Mesodermal cell (in vitro differentiated cells): ENCODE results near the gene ATP1A4.

ENCODE experiments used
- H3K27ac ChIP-seq: 2 replicates; pipeline ENCODE4 v1.7.0; 2013; ENCODE audit warnings: mild to moderate bottlenecking, low read depth, low read length, moderate library complexity; ENCODE audit not compliant: severe bottlenecking
- H3K36me3 ChIP-seq: 2 replicates; pipeline ENCODE4 v1.7.1; 2013; ENCODE audit warnings: mild to moderate bottlenecking, low read length, moderate library complexity; ENCODE audit not compliant: control insufficient read depth, insufficient read depth
- H3K4me1 ChIP-seq: one replicate; pipeline ENCODE4 v1.7.1; 2013; ENCODE audit warnings: mild to moderate bottlenecking, low read length; ENCODE audit not compliant: insufficient read depth, control insufficient read depth, poor library complexity, severe bottlenecking
- H3K4me3 ChIP-seq: 2 replicates; pipeline ENCODE4 v1.7.0; 2013; ENCODE audit warnings: low read length, control low read depth, mild to moderate bottlenecking; ENCODE audit not compliant: insufficient read depth, poor library complexity, severe bottlenecking; ENCODE audit errors: extremely low read depth
- H3K9me3 ChIP-seq: 2 replicates; pipeline ENCODE4 v1.7.1; 2013; ENCODE audit warnings: mild to moderate bottlenecking, low read length, moderate library complexity; ENCODE audit not compliant: control insufficient read depth
- WGBS, 2 experiments: methylation state at CpG; one replicate each; pipeline ENCODE4 v1.1.5; 2013; ENCODE audit warnings: missing lambda C conversion rate in 2 of 2; ENCODE audit not compliant: insufficient coverage in 2 of 2; 5-methylcytosine and 5-hydroxymethylcytosine counted together

Gene ATP1A4

DNA sequence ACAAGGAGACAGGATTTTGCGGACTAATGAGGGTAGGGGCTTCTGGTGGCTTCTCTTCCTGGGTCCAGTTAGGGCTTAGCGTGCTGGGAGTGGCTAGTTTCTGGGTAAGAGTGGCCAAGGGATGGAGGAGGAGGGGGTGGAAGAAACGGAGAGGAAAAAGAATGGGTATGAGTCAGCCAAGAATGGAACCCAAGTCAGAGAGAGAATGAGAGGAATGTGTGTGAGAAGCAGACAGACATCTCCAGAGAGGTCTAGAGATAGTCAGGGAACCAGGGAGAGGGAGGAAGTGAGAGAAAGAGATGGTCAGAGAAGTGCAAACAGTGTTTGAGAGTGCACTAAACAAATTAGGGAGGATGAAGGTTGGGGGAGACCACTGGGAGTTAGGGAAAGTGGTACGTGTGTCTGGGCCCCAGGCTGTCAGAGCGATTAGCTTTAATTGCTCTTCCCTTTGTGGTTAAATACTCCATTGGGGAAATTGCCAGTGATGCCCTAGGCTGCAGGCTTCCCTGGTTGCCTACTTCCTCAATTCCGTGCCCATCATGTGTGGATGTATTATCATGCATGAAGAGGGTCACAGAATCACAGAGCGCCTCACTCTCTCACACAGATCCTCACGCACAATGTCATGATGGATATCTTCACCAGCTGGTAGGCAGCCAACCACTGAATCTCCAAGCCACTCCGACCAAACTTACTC, 55.2 kb downstream of the ATP1A4 start:
- Histone ChIP-seq H3K36me3 (peaks cover 46% of the 10 kb centered on the region), H3K4me1 (peaks cover 54% of the 10 kb centered on the region), H3K4me3 (peak overlapping the region; percentile 85), H3K9me3 (no peaks in the 10 kb centered on the region), H3K27ac (peak overlapping the region; percentile 90)
- WGBS, 2 experiments: 23 to 46% methylated on average over 6 to 7 of the region's 9 CpGs

DNA sequence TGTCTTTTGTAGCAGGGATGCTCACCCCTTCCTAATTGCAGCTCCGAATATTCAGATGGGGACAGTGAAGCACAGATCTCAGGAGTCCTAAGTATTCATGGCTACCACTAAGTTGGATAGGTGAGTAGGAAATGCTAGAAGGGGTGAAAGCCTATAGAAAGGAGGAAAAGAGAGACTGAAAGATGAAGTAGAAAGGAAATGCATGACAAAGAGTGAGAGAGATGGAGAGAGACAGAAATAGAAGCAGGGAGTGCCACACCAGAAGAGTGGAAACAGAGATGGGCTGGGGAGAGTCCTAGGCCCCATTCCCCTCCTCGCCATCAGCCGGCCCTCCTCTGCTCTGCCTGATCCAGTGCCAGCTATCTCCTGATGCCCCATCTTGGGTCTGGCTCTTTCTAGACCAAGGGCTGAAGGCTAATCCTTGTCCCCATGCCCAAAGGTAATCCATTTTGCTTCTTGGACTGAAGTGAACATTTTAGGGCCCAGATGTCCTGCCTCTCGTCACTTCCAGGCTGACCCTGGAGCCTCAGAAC, 55.8 kb downstream of the ATP1A4 start:
- Histone ChIP-seq H3K9me3 (no peaks in the 10 kb centered on the region), H3K4me3 (peak overlapping the region; percentile 85), H3K4me1 (peaks cover 54% of the 10 kb centered on the region), H3K36me3 (peaks cover 52% of the 10 kb centered on the region), H3K27ac (peak overlapping the region; percentile 90)
- 85% methylated on average over 3 to 4 of the region's 4 CpGs for WGBS, 2 experiments

DNA sequence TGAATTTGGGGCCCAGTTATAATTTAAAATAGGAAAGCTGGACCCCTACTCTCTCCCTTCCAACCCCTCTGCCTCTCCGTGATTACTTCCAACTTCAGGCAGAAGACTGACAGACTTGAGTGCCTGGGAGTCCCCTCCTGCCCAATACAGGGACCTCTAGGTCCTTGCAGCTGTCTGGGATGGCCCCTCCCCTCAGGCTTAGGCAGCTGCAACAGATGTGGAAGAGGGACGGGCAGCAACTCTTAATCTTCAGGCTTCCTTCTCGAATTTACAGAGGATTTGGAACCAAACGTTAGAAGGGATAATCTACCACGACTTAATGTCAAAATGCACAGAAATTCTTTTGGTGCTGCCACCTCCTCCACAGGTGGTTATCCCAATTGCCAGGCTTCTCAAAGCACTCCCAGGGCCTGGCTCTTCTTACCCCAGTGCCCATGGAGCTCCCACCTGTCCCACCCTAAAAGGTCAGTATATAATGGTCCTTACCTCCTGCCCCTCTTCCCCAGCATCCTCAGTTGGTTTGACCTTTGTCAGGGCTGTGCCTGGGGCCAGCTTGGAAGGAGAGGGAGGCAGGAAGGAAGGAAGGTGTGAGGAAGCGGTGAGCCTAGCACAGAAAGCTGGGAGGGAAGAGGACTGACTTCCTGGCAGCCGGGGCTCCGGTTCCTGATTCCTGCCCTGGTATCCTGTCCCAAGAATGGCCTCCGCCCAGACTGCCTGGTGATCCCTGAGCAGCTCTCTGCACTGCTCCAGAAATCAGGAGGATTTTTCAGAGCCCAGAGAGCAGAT, 56.6 kb downstream of the ATP1A4 start:
- Histone ChIP-seq H3K4me3 (no peak overlapping the region), H3K4me1 (peaks cover 54% of the 10 kb centered on the region), H3K9me3 (no peaks in the 10 kb centered on the region), H3K36me3 (peaks cover 60% of the 10 kb centered on the region), H3K27ac (peak overlapping the region; percentile 64)
- 80 to 86% methylated on average over 4 to 5 of the region's 9 CpGs for WGBS, 2 experiments

DNA sequence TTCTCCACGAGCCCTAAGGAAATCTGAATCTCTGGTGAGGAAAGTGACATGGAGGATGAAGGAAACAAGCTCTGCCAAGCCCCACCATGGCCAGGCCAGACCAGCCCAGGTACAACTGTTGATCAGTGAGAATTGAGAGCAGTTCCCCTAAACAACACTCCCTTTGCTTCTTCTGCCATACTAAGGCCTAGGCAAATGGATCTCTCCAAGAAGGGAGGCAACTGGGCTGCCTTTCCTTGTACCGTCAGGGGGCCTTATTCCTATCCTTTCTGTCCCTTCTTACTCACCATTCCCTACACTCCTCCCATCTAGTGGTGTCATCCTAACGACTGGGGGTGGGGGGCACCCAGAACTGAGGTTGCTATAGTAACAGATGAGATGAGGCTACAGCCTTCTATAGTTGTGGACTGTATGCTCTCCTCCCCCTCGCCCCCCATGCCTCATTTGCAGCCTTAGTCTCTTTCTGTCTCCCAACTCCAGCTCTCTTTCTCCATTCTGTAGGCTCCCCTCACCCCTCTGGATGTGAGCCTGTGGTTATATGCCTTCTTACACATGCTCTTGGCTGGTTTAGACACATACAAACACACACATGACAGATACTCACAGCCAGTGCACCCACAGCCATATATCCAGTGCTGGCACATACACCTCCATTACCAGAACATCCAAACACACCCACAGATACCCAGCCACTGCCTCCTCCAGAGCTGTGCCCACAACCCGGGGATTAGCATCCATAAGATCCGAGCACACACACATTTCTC, 57.3 kb downstream of the ATP1A4 start:
- H3K36me3 ChIP-seq: peaks cover 68% of the 10 kb centered on the region
- H3K9me3 ChIP-seq: no peaks in the 10 kb centered on the region
- no peak overlapping the region for H3K4me3 ChIP-seq
- WGBS, 2 experiments: 83 to 85% methylated on average over 4 of the region's 6 CpGs
- H3K27ac ChIP-seq: peak overlapping the region; percentile 64
- H3K4me1 ChIP-seq: peaks cover 54% of the 10 kb centered on the region

DNA sequence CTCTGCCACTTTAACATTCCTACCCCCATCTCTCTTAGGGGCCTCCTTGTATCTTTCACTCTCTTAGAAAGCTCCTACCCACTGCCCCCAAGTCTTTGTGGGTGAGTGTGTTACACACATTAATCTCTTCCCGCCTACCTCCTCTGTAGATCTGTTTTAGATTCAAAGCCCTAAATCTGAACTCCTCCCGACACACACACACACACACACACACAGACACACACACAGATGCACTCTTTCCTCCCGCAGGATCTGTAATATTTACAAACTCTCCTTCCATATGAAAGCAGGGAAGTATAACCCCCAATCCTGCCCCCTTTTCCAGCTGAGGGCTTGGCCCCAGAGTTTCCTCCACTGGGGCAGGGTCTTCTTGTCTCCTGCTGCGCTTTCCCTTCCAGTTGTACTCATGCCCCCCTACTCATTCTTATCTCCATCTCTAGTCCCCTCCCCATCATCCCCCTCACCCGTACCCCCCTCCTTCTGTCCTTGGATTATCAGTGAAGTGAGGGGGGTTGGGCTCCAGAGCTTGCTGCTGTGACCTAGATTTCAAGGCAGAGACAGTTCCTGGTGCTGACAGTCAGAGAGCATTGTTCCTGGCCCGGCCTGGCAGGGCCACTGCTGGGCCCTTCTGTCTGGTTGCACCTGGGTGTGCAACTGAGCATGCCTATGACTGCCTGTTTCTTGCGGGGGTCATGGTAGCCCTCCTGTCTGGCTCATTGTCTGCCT, 58.1 kb downstream of the ATP1A4 start:
- Histone ChIP-seq H3K9me3 (no peaks in the 10 kb centered on the region), H3K4me3 (no peak overlapping the region), H3K27ac (peak overlapping the region; percentile 24), H3K36me3 (peaks cover 75% of the 10 kb centered on the region), H3K4me1 (peaks cover 48% of the 10 kb centered on the region)
- 47 to 70% methylated on average over 3 to 5 of the region's 7 CpGs for WGBS, 2 experiments

DNA sequence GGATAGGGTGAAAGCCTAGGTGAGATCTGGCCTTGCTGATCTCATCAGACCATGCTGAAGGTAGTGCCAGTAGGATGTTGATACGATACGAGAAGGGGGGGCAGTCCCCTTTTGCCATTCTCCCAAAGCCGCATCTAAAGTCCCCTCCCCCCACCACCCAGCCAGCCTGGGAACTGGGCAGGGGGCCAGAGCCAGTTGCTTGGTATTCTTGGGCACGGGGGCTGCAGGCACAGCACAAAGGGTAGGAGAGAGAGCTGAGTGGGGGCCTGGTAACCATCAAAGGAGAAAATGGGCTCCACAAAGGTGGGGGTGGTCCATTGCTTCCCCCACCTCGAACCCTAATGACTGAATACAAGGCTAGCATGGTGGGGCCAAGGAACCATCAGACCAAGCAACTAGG, 59.2 kb downstream of the ATP1A4 start:
- H3K9me3 ChIP-seq: no peaks in the 10 kb centered on the region
- peaks cover 86% of the 10 kb centered on the region for H3K36me3 ChIP-seq
- H3K4me3 ChIP-seq: no peak overlapping the region
- WGBS, 2 experiments: 40% methylated on average over 1 of the region's 5 CpGs; no CpG with 5 or more reads in 1 of the 2 experiments
- H3K27ac ChIP-seq: peak overlapping the region; percentile 55
- H3K4me1 ChIP-seq: peaks cover 44% of the 10 kb centered on the region

DNA sequence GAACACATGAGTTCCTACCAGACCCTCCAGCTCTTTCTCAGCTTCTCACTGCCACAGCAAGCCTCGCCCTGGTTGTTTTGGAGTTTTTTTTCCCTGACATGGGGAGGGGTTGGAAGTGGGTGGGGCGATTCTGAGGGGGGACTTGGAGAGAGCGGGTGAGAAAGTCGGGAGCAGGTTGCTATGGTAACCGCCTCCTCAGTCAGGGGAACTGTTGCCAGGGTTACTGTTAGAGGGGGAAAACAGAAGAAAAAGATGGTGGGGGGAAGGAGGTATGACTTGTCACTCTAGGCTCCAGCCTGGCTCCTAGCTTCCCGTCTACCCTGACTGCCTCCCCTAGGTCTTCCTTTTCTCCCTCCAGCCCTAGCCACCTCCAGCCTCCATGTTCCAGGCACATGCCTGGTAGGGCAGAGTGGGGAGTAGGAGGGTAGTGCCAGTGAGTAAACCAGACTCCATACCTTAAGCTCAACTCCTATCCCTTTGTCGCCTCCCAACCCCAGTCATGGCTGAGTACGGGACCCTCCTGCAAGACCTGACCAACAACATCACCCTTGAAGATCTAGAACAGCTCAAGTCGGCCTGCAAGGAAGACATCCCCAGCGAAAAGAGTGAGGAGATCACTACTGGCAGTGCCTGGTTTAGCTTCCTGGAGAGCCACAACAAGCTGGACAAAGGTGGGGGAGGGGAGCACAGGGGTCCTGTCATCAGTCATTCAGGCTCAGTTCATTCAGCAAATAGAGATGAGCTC, 59.8 kb downstream of the ATP1A4 start:
- Histone ChIP-seq H3K9me3 (no peaks in the 10 kb centered on the region), H3K27ac (peak overlapping the region; percentile 55), H3K4me3 (no peak overlapping the region), H3K4me1 (peaks cover 49% of the 10 kb centered on the region), H3K36me3 (peaks cover 92% of the 10 kb centered on the region)
- 90 to 96% methylated on average over 3 to 7 of the region's 10 CpGs for WGBS, 2 experiments

DNA sequence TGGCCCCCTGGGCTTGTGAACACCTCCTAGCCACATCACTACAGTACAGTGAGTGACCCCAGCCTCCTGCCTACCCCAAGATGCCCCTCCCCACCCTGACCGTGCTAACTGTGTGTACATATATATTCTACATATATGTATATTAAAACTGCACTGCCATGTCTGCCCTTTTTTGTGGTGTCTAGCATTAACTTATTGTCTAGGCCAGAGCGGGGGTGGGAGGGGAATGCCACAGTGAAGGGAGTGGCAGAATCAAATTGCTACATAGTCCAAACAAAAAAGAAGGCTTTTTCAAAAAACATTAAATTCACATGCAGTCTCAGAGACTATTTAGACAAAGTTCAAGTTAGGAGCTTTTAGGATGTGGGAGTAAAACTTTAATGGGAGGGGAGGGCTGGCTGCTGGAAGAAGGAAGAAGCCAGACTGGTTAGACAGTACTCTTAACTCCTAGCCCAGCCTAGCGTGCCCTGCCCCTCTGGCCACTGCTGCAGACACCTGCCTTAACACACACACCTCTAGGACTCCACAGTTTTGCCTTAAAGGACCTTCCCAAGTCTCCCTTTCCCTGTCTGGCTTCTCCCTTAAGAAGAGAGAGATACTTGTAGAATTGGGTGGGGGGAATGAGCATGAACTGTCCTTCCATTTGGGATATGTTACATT, 63.2 kb downstream of the ATP1A4 start:
- Histone ChIP-seq H3K36me3 (peaks cover 97% of the 10 kb centered on the region), H3K9me3 (no peaks in the 10 kb centered on the region), H3K4me3 (no peak overlapping the region), H3K27ac (no peak overlapping the region), H3K4me1 (peaks cover 40% of the 10 kb centered on the region)
- WGBS, 2 experiments: 100% methylated on average over 1 of the region's 3 CpGs; no CpG with 5 or more reads in 1 of the 2 experiments

DNA sequence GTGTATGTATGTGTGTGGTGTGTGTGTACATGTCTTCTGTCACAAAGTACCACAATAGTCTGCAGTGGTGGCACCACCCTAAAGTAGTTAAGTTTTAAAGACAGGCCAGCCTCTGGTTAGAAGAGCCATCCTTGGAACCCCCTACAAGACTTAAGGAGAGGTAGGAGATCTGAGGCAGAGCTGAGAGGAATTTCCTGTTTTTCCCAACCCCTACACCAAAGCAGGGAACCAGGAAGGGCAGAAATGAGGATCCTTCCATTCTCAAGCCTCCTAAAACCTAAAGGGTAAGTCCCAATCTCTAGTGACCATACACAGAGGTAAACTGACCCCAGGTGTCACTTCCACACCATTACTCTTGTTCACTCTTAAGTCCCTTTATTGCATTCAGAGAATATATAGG, 64.9 kb downstream of the ATP1A4 start:
- H3K36me3 ChIP-seq: peaks cover 93% of the 10 kb centered on the region
- peak overlapping the region; percentile 48 for H3K27ac ChIP-seq
- H3K4me1 ChIP-seq: peaks cover 30% of the 10 kb centered on the region
- H3K4me3 ChIP-seq: no peak overlapping the region
- no peaks in the 10 kb centered on the region for H3K9me3 ChIP-seq
